CD4-positive, alpha-beta T cell treated with Interleukin-15 for 4 hours (primary cell): Measurements from ENCODE around the gene AGAP1.
A peak's percentile ranks its signal among the peaks of the same experiment; 100 is the strongest.

Source experiments
- DNase-seq: peaks from one replicate; pipeline ENCODE4 v3.0.0-alpha.2; 2020; ENCODE audit warnings: low spot score

The AGAP1 gene

DNA sequence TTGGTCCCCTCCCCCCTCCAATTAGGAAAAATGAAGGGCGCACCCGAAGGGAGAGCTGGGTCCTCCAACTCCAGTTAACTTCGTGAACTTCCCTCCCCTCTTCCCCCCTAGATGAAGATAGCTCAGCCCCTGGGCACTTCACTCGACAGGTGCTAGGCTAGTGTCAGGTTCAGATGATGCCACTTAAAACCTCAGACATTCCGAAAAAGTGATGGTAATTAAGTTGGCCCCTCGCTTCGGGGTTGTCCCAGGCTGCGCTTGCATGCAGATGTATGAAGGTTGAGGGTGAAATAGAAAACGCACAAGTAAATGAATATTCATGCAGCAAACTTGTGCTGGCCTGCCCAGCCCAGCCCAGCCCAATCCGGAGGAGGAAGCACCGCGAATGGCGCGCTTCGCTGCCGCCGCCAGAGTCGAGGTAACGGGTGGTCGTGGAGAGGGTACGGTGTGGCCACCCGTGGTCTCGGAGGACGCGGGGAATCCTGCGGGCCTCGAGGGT, 677.4 kb downstream of the AGAP1 start:
- DNase-seq = no peak

GRCh38 chr2:236171680-236172254, 677.9 kb downstream of the AGAP1 start:
- no peak for DNase-seq

GRCh38 chr2:236172255-236173035, 678.6 kb downstream of the AGAP1 start:
- DNase-seq = no peak

- no peak for DNase-seq
These were observed 679.3 kb downstream of the AGAP1 start for GRCh38 chr2:236173036-236173728.

- DNase-seq = no peak
These were observed 680.1 kb downstream of the AGAP1 start for GRCh38 chr2:236173729-236174607.

DNA sequence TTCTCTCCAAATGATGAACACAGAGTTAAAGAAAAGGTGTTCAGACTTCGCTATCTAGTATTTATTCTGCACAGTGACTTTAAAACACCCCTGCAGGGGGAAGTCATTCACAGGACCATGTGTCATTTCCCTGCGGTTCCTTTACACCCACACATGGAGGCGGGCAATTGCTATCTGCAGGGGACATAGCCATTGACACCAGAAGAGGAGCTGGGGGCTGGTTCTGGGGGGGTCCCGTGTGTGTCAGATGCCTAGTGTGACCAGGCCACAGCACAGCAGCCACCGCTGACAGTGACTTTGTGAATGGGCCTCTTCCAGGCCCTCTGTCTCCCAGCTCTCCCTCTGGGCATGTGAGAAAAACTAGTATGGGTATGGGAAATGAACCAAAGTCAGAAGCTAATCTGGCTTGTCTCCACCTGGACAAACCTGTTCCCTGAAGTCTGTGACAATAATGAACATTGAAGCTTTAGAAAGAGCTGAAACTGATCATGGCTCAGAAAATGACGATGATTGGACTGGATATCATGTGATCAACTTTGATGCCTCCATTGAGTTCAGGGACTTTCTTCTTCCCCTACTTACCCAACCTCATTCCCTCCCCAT, 681.8 kb downstream of the AGAP1 start:
- DNase-seq = no peak

GRCh38 chr2:236176417-236176816, 682.6 kb downstream of the AGAP1 start:
- DNase-seq = no peak

GRCh38 chr2:236176951-236177350, 683.1 kb downstream of the AGAP1 start:
- DNase-seq = no peak

- DNase-seq = no peak
These were observed 683.7 kb downstream of the AGAP1 start for GRCh38 chr2:236177604-236177966.

DNA sequence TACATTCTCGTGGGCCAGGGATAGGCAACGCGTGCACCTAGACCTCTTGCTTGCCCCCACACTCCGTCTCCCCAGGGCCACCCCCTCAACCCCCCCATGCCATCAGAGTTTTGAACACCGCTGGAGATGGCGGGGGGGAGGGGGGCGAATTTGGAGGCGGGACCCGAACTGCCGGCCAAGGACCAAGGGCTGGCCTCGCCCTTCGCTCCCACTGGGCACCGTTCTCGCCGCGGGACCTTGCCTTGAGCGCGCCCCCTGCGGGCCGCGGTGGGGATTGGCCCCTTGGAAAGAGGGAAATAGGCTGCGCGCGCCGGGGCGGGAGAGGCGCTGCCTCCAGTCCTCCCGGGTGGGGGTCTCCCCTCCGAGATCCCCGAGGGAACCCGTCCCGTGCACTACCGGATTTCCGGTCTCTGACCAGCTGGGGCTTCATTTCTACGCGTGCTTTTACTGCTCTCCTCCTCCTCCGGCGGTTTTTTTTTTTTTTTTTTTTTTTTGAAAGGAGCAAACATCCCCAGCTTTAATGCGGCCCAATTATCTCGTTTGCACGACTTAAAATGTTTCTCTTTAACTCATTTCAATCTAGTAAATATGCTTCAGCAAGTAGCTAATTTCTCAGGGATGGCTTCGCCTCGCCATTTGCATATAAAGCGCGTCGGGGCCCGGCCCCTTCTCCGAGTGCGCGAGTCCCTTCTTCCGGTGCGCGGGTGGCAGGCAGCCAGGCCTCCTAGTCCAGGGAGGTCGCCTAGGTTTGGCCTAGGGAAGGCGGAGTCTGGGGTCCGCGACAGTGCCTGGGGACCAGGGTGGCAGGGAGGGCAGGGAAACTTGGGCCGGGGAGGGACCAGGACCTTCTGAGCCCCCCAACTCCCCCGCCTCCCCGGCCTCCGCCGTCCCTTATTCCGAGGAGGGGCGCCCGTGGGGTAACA, 684.4 kb downstream of the AGAP1 start:
- DNase-seq = no peak

GRCh38 chr2:236178890-236179235, 685.0 kb downstream of the AGAP1 start:
- DNase-seq = no peak

DNA sequence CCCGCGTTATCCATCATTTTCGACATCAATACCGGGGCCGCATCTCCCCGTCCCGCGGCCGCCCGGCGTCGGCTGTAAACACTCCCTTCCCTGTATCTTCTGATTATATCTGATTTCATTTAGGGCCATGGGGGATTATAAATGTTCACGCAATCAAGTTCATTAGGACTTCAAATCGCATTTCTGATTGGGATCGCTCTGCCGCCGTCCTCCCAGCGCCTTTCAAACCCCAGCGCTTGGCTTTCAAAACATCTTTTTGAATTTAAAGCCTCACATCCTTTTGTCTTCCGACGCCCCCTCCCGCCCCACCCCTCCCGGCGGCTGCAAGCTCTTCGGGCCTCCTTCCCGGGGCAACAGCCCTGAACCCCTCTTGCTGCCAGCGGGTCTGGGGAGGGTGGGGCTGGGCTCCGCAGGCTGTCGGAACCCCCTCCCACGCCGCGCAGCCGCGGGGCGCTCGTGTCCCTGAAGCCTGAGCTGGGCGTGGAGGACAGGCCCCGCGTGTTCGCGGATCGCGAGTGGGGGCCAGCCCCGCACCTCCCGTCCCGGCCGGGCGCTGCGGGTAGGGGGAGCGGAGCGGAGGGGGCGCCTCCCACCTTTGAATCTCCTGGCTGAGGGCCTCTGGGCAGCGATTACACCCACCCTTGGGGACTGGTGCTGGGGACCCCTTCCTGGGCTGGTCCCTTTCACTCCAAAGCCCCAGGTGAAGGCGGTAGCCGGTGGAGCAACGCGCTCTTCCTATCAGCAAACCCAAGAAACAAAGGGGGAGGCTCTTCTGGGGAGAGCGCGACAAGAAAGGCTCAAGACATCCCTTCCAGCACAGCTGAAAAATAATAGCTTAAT, 685.6 kb downstream of the AGAP1 start:
- DNase-seq = no peak

- DNase-seq = no peak
These were observed 686.4 kb downstream of the AGAP1 start for GRCh38 chr2:236180076-236180816.

- DNase-seq = peak; percentile 12
These were observed 687.1 kb downstream of the AGAP1 start for GRCh38 chr2:236180831-236181453.
